GM12878 (cell line): Measurements from ENCODE around the gene ARHGAP26. TPM values are rescaled to one million over a fixed set of nuclear protein-coding genes. Genes with fewer than 3 reads are reported as not detected.

Source experiments
- ATAC-seq: fragments of 200-7000 bp; cut with Tn5 transposase; 3 replicates; pipeline ENCODE4 v1.9.1; 2020; ENCODE audit warnings: mild to moderate bottlenecking, moderate library complexity
- BruUV-seq: library from RNA; stranded (reverse); fragments of 400-500 nt; replicated peaks from 2 replicates; lab custom pipeline; 2021; lab: Mats Ljungman, UMichigan
- CTCF ChIA-PET: fragments of 300-600 bp; sonication (Branson Sonifier 250); formaldehyde crosslinking; extraction: SDS; loops from one replicate; lab custom pipeline; 2021; ENCODE audit warnings: inconsistent platforms; lab: Yijun Ruan, JAX
- POLR2A ChIA-PET: fragments of 350-600 bp; formaldehyde crosslinking; extraction: SDS; loops from one replicate; lab custom pipeline; 2021; ENCODE audit warnings: inconsistent platforms; lab: Charles Lee
- RAD21 ChIA-PET: fragments of 300-600 bp; sonication (Branson Sonifier 250); formaldehyde crosslinking; loops from one replicate; lab custom pipeline; 2023; ENCODE audit warnings: antibody characterized with exemption; ENCODE audit not compliant: unreplicated experiment; lab: Charles Lee
- SMC1A ChIA-PET: fragments of 300-600 bp; sonication (Branson Sonifier 250); formaldehyde crosslinking; loops from one replicate; lab custom pipeline; 2023; ENCODE audit not compliant: unreplicated experiment, uncharacterized antibody; lab: Charles Lee
- DNase-seq: peaks from one replicate; pipeline ENCODE4 v3.0.0-alpha.2; 2011; ENCODE audit warnings: low read depth, low spot score
- FAIRE-seq: peaks from 3 replicates; lab custom pipeline; 2011; peaks lifted over from hg19 to GRCh38; lab: Jason Lieb, UNC
- H2AFZ ChIP-seq: 2 replicates; pipeline ENCODE4 v1.6.0; 2011; ENCODE audit warnings: low read depth, low read length, control low read depth; ENCODE audit not compliant: control insufficient read depth
- H3K27ac ChIP-seq: 2 replicates; pipeline ENCODE4 v1.5.1; 2011; ENCODE audit warnings: control low read depth; ENCODE audit not compliant: control insufficient read depth, insufficient read depth
- H3K27me3 ChIP-seq, 2 experiments: replicated peaks in 1 of 2; 2 replicates each; pipeline versions ENCODE4 v1.6.0 to v1.6.1; 2011; ENCODE audit warnings: low read length in 1 of 2; ENCODE audit not compliant: control insufficient read depth in 2 of 2, insufficient read depth in 2 of 2
- H3K36me3 ChIP-seq, 2 experiments: 2 replicates each; pipeline ENCODE4 v1.5.1; 2011; ENCODE audit warnings: low read length in 1 of 2; ENCODE audit not compliant: control insufficient read depth in 2 of 2, insufficient read depth in 2 of 2
- H3K4me1 ChIP-seq: 2 replicates; pipeline ENCODE4 v1.6.1; 2011; ENCODE audit warnings: mild to moderate bottlenecking, low read length, moderate library complexity, mixed read lengths; ENCODE audit not compliant: control insufficient read depth, insufficient read depth
- H3K4me2 ChIP-seq: 2 replicates; pipeline ENCODE4 v1.6.0; 2011; ENCODE audit warnings: control low read depth; ENCODE audit not compliant: control insufficient read depth, insufficient read depth
- H3K4me3 ChIP-seq: fragments of 200-600 bp; sonication (generic); 2 replicates; pipeline ENCODE4 v1.5.1; 2016
- H3K79me2 ChIP-seq: 2 replicates; pipeline ENCODE4 v1.6.0; 2011; ENCODE audit warnings: low read length; ENCODE audit not compliant: control insufficient read depth, insufficient read depth
- H3K9ac ChIP-seq: 2 replicates; pipeline ENCODE4 v1.8.0; 2011; ENCODE audit warnings: low read length, control low read depth, mixed read lengths; ENCODE audit not compliant: control insufficient read depth, insufficient read depth
- H3K9me3 ChIP-seq: replicated peaks from 3 replicates; pipeline ENCODE4 v1.5.1; 2011; ENCODE audit warnings: mild to moderate bottlenecking, low read length; ENCODE audit not compliant: control insufficient read depth, insufficient read depth
- H4K20me1 ChIP-seq: 2 replicates; pipeline ENCODE4 v1.6.0; 2011; ENCODE audit not compliant: control insufficient read depth, insufficient read depth
- CHD1 ChIP-seq: IDR thresholded peaks from 2 replicates; pipeline ENCODE4 v1.6.1; 2012; ENCODE audit warnings: low read depth, low read length, improper control_type of control experiment
- SKIL ChIP-seq: fragments of 450-650 bp; IDR thresholded peaks from 2 replicates; pipeline ENCODE4 v1.6.1; 2017; ENCODE audit warnings: mild to moderate bottlenecking, low read depth, inconsistent platforms; ENCODE audit not compliant: poor library complexity, severe bottlenecking
- WGBS: methylation state at CpG from one replicate; pipeline ENCODE4 v1.1.6; 2016; ENCODE audit warnings: low lambda C conversion rate; ENCODE audit not compliant: insufficient replicate concordance, insufficient coverage; ENCODE audit errors: missing lambda C conversion rate; 5-methylcytosine and 5-hydroxymethylcytosine counted together
- in situ Hi-C: fragments of 300-500 bp; cut with MboI; formaldehyde crosslinking; loops from 9 replicates; pipeline ENCODE4 v1.14.3; 2018; ENCODE audit warnings: mixed read lengths
- intact Hi-C: fragments of 100-400 bp; cut with micrococcal nuclease; formaldehyde crosslinking; loops from one replicate; pipeline ENCODE4 v1.14.2; 2022; ENCODE audit not compliant: unreplicated experiment
- polyA plus RNA-seq, 11 experiments: library from polyadenylated mRNA; depleted of rRNA in 4 of 11; unstranded in 6 of 11; stranded (reverse) in 5 of 11; fragments of >200 nt; fragmentation: Nextera tagmentation in 4 of 11; fragmentation: Illumina TruSeq in 1 of 11; extraction: Ambion mirVana in 4 of 11; extraction: Trizol in 1 of 11; gene quantifications; 1 replicate in 1 of 11; 2 replicates in 10 of 11; pipeline versions ENCODE4 v1.2.1 to v1.2.3, GENCODE V29; 2011 to 2016; ENCODE audit warnings: inconsistent platforms in 2 of 11, missing spikeins in 2 of 11, low read depth in 1 of 11
- total RNA-seq, 4 experiments: library from RNA; depleted of rRNA in 3 of 4; stranded (reverse); fragments of >200 nt in 3 of 4; fragmentation: Illumina TruSeq in 1 of 4; extraction: Trizol in 1 of 4; gene quantifications; 2 replicates each; pipeline versions ENCODE4 v1.2.1 to v1.2.3, GENCODE V29; 2013 to 2021
- TF ChIP-seq, protein P1 (sequence below): fragments of 450-650 bp; IDR thresholded peaks from 2 replicates; pipeline ENCODE4 v1.6.1; 2018; ENCODE audit warnings: mild to moderate bottlenecking, low read depth, moderate library complexity; ENCODE audit not compliant: partially characterized antibody

ARHGAP26 gene
- total and polyA plus RNA-seq, 10 of the 15 experiments (the other 5 are each of a cell fraction or from before 2014, with no cell fraction given) = 9.4 to 41.5 (median 19.3) TPM

DNA sequence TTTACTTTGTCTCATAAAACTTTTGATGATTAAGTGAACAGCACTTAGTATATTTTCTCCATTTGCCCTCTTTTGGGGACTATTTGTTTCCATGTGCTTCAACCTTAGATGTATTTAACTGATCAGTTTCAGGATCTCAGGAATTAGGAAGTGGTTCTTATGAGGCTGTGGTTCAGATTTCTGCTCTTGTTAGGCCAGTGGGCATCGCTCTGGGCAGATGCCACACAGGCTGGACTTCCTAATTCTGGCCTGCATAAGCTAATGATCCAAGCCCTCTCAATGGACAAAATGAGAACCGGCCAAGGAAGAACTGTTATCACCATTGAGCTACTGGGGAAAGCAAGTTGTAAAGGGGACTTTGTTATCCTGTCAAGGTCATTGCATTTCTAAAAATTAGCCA is 6.9 kb downstream of the ARHGAP26 start (continued):
- no peak for TF ChIP-seq CHD1
- TF ChIP-seq, all 136 proteins: peak for 0

- SMC1A ChIA-PET = interaction anchor here (1.3 kb wide), 1 partner anchor 25 kb away, joined by 3 read pairs; no protein-coding TSS in a partner anchor
- POLR2A ChIA-PET = no interaction called here
- FAIRE-seq (no peak), DNase-seq (no peak), ATAC-seq (no peak)
- CTCF ChIA-PET = interaction anchor here (1.3 kb wide), 1 partner anchor 64 kb away, joined by 3 read pairs; no protein-coding TSS in a partner anchor
- in situ Hi-C loops (no loop called here), intact Hi-C loops (no loop called here)
- 29% methylated on average over 3 of the region's 3 CpGs for whole genome bisulfite sequencing
- no TSS peak for BruUV-seq
- peaks cover 1% of the 10 kb centered on the region; the same call in 1 of the 2 replicates for H3K79me2 ChIP-seq
- H2AFZ ChIP-seq = no peak overlapping the region
- RAD21 ChIA-PET = no interaction called here
- no peak overlapping the region for H3K9ac ChIP-seq
- H3K27ac ChIP-seq = no peak overlapping the region
- H3K27me3 ChIP-seq = no peaks in the 10 kb centered on the region
- H4K20me1 ChIP-seq = no peaks in the 10 kb centered on the region
- no peaks in the 10 kb centered on the region for H3K9me3 ChIP-seq
- H3K4me3 ChIP-seq = no peak overlapping the region
- TF ChIP-seq, protein P1, sequence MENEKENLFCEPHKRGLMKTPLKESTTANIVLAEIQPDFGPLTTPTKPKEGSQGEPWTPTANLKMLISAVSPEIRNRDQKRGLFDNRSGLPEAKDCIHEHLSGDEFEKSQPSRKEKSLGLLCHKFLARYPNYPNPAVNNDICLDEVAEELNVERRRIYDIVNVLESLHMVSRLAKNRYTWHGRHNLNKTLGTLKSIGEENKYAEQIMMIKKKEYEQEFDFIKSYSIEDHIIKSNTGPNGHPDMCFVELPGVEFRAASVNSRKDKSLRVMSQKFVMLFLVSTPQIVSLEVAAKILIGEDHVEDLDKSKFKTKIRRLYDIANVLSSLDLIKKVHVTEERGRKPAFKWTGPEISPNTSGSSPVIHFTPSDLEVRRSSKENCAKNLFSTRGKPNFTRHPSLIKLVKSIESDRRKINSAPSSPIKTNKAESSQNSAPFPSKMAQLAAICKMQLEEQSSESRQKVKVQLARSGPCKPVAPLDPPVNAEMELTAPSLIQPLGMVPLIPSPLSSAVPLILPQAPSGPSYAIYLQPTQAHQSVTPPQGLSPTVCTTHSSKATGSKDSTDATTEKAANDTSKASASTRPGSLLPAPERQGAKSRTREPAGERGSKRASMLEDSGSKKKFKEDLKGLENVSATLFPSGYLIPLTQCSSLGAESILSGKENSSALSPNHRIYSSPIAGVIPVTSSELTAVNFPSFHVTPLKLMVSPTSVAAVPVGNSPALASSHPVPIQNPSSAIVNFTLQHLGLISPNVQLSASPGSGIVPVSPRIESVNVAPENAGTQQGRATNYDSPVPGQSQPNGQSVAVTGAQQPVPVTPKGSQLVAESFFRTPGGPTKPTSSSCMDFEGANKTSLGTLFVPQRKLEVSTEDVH = no peak
- no peak for TF ChIP-seq SKIL
- H3K4me2 ChIP-seq = no peak overlapping the region
- no peaks in the 10 kb centered on the region for H3K4me1 ChIP-seq
- no peaks in the 10 kb centered on the region for H3K36me3 ChIP-seq
These were observed 7.7 kb downstream of the ARHGAP26 start for GRCh38 chr5:142777850-142778249.
